Loucy (cell line): ENCODE data around the gene OR6K6.

Experiments used
- H2AFZ ChIP-seq: fragments of 200-600 bp; sonication (generic); 2 replicates; pipeline ENCODE4 v1.6.0; 2016; ENCODE audit warnings: antibody characterized with exemption, mild to moderate bottlenecking, low read length, moderate library complexity
- H3F3A ChIP-seq: fragments of 200-600 bp; 2 replicates; pipeline ENCODE4 v1.6.0; 2016; ENCODE audit warnings: antibody characterized with exemption, low read depth, mild to moderate bottlenecking
- H3K27me3 ChIP-seq: fragments of 200-600 bp; sonication (generic); 2 replicates; pipeline ENCODE4 v1.6.1; 2014; ENCODE audit warnings: low read length, mild to moderate bottlenecking; ENCODE audit not compliant: insufficient read depth, poor library complexity, severe bottlenecking
- H3K36me3 ChIP-seq: fragments of 200-600 bp; sonication (generic); 2 replicates; pipeline ENCODE4 v1.6.1; 2016; ENCODE audit warnings: low read length; ENCODE audit not compliant: insufficient read depth
- H3K4me1 ChIP-seq: fragments of 200-600 bp; sonication (generic); 2 replicates; pipeline ENCODE4 v1.5.1; 2014; ENCODE audit warnings: low read length, mild to moderate bottlenecking; ENCODE audit not compliant: insufficient read depth, poor library complexity, severe bottlenecking
- H3K4me2 ChIP-seq: fragments of 200-600 bp; sonication (generic); 2 replicates; pipeline ENCODE4 v1.6.0; 2014; ENCODE audit warnings: antibody characterized with exemption, low read length, low read depth, mild to moderate bottlenecking; ENCODE audit not compliant: poor library complexity, severe bottlenecking
- H3K4me3 ChIP-seq: fragments of 200-600 bp; sonication (generic); 2 replicates; pipeline ENCODE4 v1.5.1; 2014; ENCODE audit warnings: low read length, mild to moderate bottlenecking, mixed read lengths; ENCODE audit not compliant: poor library complexity, severe bottlenecking
- H3K79me2 ChIP-seq: fragments of 200-600 bp; sonication (generic); 2 replicates; pipeline ENCODE4 v1.6.1; 2014; ENCODE audit warnings: low read length; ENCODE audit not compliant: insufficient read depth
- H3K9ac ChIP-seq: fragments of 200-600 bp; sonication (generic); 2 replicates; pipeline ENCODE4 v1.6.0; 2014; ENCODE audit warnings: mild to moderate bottlenecking, low read depth, low read length, moderate library complexity; ENCODE audit not compliant: poor library complexity, severe bottlenecking
- H3K9me2 ChIP-seq: fragments of 200-600 bp; sonication (generic); replicated peaks from 2 replicates; pipeline ENCODE4 v1.6.1; 2016; ENCODE audit warnings: low read depth, low read length, mixed read lengths
- H3K9me3 ChIP-seq: fragments of 200-600 bp; sonication (generic); 2 replicates; pipeline ENCODE4 v1.6.1; 2014; ENCODE audit warnings: mild to moderate bottlenecking, antibody characterized with exemption, low read length, low read depth; ENCODE audit not compliant: insufficient read depth
- H4K20me1 ChIP-seq: fragments of 200-600 bp; sonication (generic); 2 replicates; pipeline ENCODE4 v1.6.0; 2014; ENCODE audit warnings: antibody characterized with exemption, low read length, mild to moderate bottlenecking; ENCODE audit not compliant: insufficient read depth, poor library complexity, severe bottlenecking
- CTCF ChIP-seq: fragments of 200-600 bp; sonication (generic); conservative IDR thresholded peaks from 2 replicates; pipeline ENCODE4 v1.5.1; 2014; ENCODE audit warnings: mild to moderate bottlenecking, antibody characterized with exemption, low read length
- EZH2phosphoT487 ChIP-seq: fragments of 200-600 bp; IDR thresholded peaks from 2 replicates; pipeline ENCODE4 v1.6.1; 2018; ENCODE audit warnings: antibody characterized with exemption, mild to moderate bottlenecking, moderate library complexity, borderline replicate concordance

The OR6K6 gene

GRCh38 chr1:158732524-158732923 is 22.0 kb upstream of the OR6K6 start:
- H3K79me2 ChIP-seq, result no peaks in the 10 kb centered on the region
- TF ChIP-seq CTCF (no peak), EZH2phosphoT487 (no peak)
- H3K4me1 ChIP-seq, result no peaks in the 10 kb centered on the region
- H2AFZ ChIP-seq, result no peak overlapping the region
- H4K20me1 ChIP-seq, result no peaks in the 10 kb centered on the region
- no peaks in the 10 kb centered on the region for H3K27me3 ChIP-seq
- H3K9ac ChIP-seq, result no peak overlapping the region
- H3K4me2 ChIP-seq, result no peak overlapping the region
- H3K36me3 ChIP-seq, result no peaks in the 10 kb centered on the region
- no peak overlapping the region for H3K4me3 ChIP-seq
- H3F3A ChIP-seq, result no peaks in the 10 kb centered on the region
- no peaks in the 10 kb centered on the region for H3K9me2 ChIP-seq
- no peaks in the 10 kb centered on the region for H3K9me3 ChIP-seq

- H3K27me3 ChIP-seq, result no peaks in the 10 kb centered on the region
- no peak overlapping the region for H3K4me3 ChIP-seq
- no peaks in the 10 kb centered on the region for H3K4me1 ChIP-seq
- no peak overlapping the region for H3K9ac ChIP-seq
- no peak for TF ChIP-seq CTCF
- TF ChIP-seq EZH2phosphoT487, result no peak
- H3K9me2 ChIP-seq, result no peaks in the 10 kb centered on the region
- no peaks in the 10 kb centered on the region for H3K36me3 ChIP-seq
- no peaks in the 10 kb centered on the region for H4K20me1 ChIP-seq
- no peak overlapping the region for H3K4me2 ChIP-seq
- no peaks in the 10 kb centered on the region for H3K9me3 ChIP-seq
- H3K79me2 ChIP-seq, result no peaks in the 10 kb centered on the region
- no peak overlapping the region for H2AFZ ChIP-seq
- no peaks in the 10 kb centered on the region for H3F3A ChIP-seq
Measured at GRCh38 chr1:158735848-158736247, 18.7 kb upstream of the OR6K6 start.

GRCh38 chr1:158752155-158752712 is 2.3 kb upstream of the OR6K6 start:
- Histone ChIP-seq H4K20me1 (no peaks in the 10 kb centered on the region), H3K4me2 (no peak overlapping the region), H3K36me3 (no peaks in the 10 kb centered on the region), H3K4me1 (no peaks in the 10 kb centered on the region), H3K4me3 (no peak overlapping the region), H3K9ac (no peak overlapping the region), H3F3A (no peaks in the 10 kb centered on the region), H3K79me2 (no peaks in the 10 kb centered on the region), H3K9me3 (no peaks in the 10 kb centered on the region), H3K9me2 (no peaks in the 10 kb centered on the region), H2AFZ (no peak overlapping the region), H3K27me3 (no peaks in the 10 kb centered on the region)
- no peak for TF ChIP-seq EZH2phosphoT487
- no peak for TF ChIP-seq CTCF
